ENCODE measurements around the gene MAFF. TPM values are rescaled to one million over a fixed set of nuclear protein-coding genes. Genes with fewer than 3 reads are reported as not detected.

The MAFF gene
- total and polyA plus RNA-seq, 3 experiments from 2014 or later = 4.6 to 7.8 (median 7.4) TPM

GRCh38 chr22:38191055-38191454, 10.7 kb upstream of the MAFF start:
- H3K27ac Mint-ChIP-seq = no peak overlapping the region
- POLR2A ChIA-PET = interaction anchor here (1.1 kb wide), 1 partner anchor 9 kb away, joined by 3 read pairs; no protein-coding TSS in a partner anchor
- no peaks in the 10 kb centered on the region for H3K9me3 ChIP-seq (ENCODE audit: low read length)
- peaks cover 4 to 6% of the 10 kb centered on the region in 2 donors for H3K27me3 Mint-ChIP-seq
- CTCF ChIA-PET = interaction anchor here (1.7 kb wide), 1 partner anchor 77 kb away, joined by 4 read pairs; no protein-coding TSS in a partner anchor
- no peaks in the 10 kb centered on the region for H3K36me3 ChIP-seq (ENCODE audit: insufficient read depth, low read length)
- no peak for DNase-seq
- H3K27me3 ChIP-seq (ENCODE audit: insufficient read depth, low read length, poor library complexity, severe bottlenecking) = no peaks in the 10 kb centered on the region
- peaks cover 2 to 5% (median 5%) of the 10 kb centered on the region in 3 donors for H3K4me1 Mint-ChIP-seq
- no peaks in the 10 kb centered on the region for H3K4me1 ChIP-seq (ENCODE audit: insufficient read depth, low read length)
- peak overlapping the region in 1 of 7 donors; percentile 26 for H3K4me3 Mint-ChIP-seq
- H3K36me3 Mint-ChIP-seq = no peaks in the 10 kb centered on the region
- no peak overlapping the region for H3K4me3 ChIP-seq (ENCODE audit: low read length)
- no peak overlapping the region for H3K27ac ChIP-seq (ENCODE audit: low read depth, low read length)
- no peaks in the 10 kb centered on the region for H3K9me3 Mint-ChIP-seq

DNA sequence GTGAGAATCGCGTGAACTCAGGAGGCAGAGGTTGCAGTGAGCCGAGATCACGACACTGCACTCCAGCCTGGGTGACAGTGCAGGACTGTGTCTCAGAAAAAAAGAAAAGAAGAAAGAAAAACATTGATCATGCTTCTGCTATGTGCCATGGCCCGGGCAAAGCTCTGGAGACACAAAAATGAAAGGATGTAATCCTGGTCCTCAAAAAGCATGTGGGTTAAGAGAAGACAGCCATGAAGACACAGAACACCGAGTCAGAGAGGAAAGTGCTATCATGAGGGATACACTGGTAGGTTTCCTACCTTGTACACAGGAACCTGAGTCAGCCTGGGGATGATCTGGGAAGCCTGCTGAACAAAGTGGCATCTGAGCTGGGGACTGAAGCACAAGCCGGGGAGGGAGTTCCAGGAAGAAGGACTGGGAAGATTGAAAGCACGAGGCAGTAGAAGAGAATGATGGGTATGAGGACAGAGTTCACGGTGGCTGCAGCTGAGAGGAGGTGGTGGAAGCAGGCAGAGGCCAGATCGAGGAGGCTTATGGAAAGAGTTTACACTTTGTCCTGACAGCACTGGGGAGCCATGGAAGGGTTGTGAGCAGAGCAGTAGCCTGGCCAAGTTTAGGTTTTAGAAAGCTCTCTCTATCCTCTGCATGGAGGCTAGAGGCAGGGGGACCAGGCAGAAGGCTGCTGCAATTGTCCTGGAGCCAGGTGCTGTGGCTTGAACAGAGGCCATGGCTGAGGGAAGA, 9.9 kb upstream of the MAFF start:
- Mint-ChIP-seq H3K4me3 (no peak overlapping the region), H3K4me1 (peaks cover 2 to 5% (median 5%) of the 10 kb centered on the region in 3 donors), H3K36me3 (no peaks in the 10 kb centered on the region), H3K27me3 (peaks cover 4 to 6% of the 10 kb centered on the region in 2 donors), H3K9me3 (no peaks in the 10 kb centered on the region), H3K27ac (peak overlapping the region in 3 of 8 donors; percentile 38 to 69 (median 64))
- ChIA-PET POLR2A (interaction anchor here (1.1 kb wide), 1 partner anchor 10 kb away, joined by 3 read pairs; no protein-coding TSS in a partner anchor), CTCF (interaction anchor here (1.7 kb wide), 1 partner anchor 78 kb away, joined by 4 read pairs; no protein-coding TSS in a partner anchor)
- Histone ChIP-seq H3K4me3 (ENCODE audit: low read length) (no peak overlapping the region), H3K36me3 (ENCODE audit: insufficient read depth, low read length) (no peaks in the 10 kb centered on the region), H3K9me3 (ENCODE audit: low read length) (no peaks in the 10 kb centered on the region), H3K27ac (ENCODE audit: low read depth, low read length) (no peak overlapping the region), H3K4me1 (ENCODE audit: insufficient read depth, low read length) (no peaks in the 10 kb centered on the region), H3K27me3 (ENCODE audit: insufficient read depth, low read length, poor library complexity, severe bottlenecking) (no peaks in the 10 kb centered on the region)
- no peak for DNase-seq

DNA sequence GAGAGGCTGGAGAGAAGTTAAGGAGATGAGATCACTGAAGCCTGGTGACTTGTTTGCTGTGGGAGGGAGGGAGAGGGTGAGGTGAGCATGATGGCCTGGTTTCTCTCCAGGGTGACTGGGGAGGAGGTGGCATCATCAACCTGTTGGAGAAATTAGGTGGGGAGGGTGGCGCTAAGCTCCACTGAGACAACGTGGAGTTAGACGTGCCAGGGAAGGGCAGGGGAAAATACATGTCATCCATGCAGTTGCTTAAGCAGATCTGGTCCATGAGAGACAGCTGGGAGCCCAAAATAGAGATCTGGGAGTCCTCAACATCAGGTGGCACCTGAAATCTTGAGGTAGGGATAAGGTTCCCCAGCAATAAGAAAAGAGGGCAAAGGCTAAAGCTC, 9.3 kb upstream of the MAFF start:
- Histone ChIP-seq H3K4me3 (ENCODE audit: low read length) (no peak overlapping the region), H3K27me3 (ENCODE audit: insufficient read depth, low read length, poor library complexity, severe bottlenecking) (no peaks in the 10 kb centered on the region), H3K9me3 (ENCODE audit: low read length) (no peaks in the 10 kb centered on the region), H3K27ac (ENCODE audit: low read depth, low read length) (no peak overlapping the region), H3K36me3 (ENCODE audit: insufficient read depth, low read length) (no peaks in the 10 kb centered on the region), H3K4me1 (ENCODE audit: insufficient read depth, low read length) (no peaks in the 10 kb centered on the region)
- H3K4me1 Mint-ChIP-seq = peaks cover 2 to 5% (median 5%) of the 10 kb centered on the region in 3 donors
- no peaks in the 10 kb centered on the region for H3K36me3 Mint-ChIP-seq
- H3K4me3 Mint-ChIP-seq = no peak overlapping the region
- peaks cover 2 to 6% of the 10 kb centered on the region in 2 donors for H3K27me3 Mint-ChIP-seq
- CTCF ChIA-PET = interaction anchor here (1.7 kb wide), 1 partner anchor 78 kb away, joined by 4 read pairs; no protein-coding TSS in a partner anchor
- no peaks in the 10 kb centered on the region for H3K9me3 Mint-ChIP-seq
- POLR2A ChIA-PET = no interaction called here
- no peak for DNase-seq
- H3K27ac Mint-ChIP-seq = peak overlapping the region in 1 of 8 donors; percentile 74

DNA sequence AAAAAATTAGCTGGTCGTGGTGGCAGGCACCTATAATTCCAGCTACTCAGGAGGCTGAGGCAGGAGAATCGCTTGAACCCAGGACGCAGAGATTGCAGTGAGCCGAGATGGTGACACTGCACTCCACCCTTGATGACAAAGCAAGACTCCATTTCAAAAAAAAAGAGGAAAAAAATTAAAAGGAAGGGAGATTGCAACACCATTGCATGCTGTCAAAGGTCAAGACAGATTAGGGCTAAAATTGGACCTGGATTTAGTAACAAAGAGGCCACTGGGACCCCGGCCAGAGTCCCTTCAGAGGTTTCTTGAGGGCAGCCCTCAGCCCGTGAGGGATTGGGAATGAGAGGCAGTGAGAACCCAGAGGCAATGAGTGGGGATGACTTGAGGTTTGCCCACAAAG, 8.2 kb upstream of the MAFF start:
- DNase-seq = no peak
- Mint-ChIP-seq H3K4me1 (peaks cover 2 to 5% (median 5%) of the 10 kb centered on the region in 3 donors), H3K27me3 (peaks cover 2 to 6% of the 10 kb centered on the region in 2 donors), H3K4me3 (no peak overlapping the region), H3K27ac (peak overlapping the region in 1 of 8 donors; percentile 22), H3K9me3 (no peaks in the 10 kb centered on the region), H3K36me3 (no peaks in the 10 kb centered on the region)
- no peaks in the 10 kb centered on the region for H3K27me3 ChIP-seq (ENCODE audit: insufficient read depth, low read length, poor library complexity, severe bottlenecking)
- H3K4me3 ChIP-seq (ENCODE audit: low read length) = no peak overlapping the region
- H3K27ac ChIP-seq (ENCODE audit: low read depth, low read length) = no peak overlapping the region
- no peaks in the 10 kb centered on the region for H3K4me1 ChIP-seq (ENCODE audit: insufficient read depth, low read length)
- H3K9me3 ChIP-seq (ENCODE audit: low read length) = no peaks in the 10 kb centered on the region
- ChIA-PET POLR2A (no interaction called here), CTCF (no interaction called here)
- no peaks in the 10 kb centered on the region for H3K36me3 ChIP-seq (ENCODE audit: insufficient read depth, low read length)

DNA sequence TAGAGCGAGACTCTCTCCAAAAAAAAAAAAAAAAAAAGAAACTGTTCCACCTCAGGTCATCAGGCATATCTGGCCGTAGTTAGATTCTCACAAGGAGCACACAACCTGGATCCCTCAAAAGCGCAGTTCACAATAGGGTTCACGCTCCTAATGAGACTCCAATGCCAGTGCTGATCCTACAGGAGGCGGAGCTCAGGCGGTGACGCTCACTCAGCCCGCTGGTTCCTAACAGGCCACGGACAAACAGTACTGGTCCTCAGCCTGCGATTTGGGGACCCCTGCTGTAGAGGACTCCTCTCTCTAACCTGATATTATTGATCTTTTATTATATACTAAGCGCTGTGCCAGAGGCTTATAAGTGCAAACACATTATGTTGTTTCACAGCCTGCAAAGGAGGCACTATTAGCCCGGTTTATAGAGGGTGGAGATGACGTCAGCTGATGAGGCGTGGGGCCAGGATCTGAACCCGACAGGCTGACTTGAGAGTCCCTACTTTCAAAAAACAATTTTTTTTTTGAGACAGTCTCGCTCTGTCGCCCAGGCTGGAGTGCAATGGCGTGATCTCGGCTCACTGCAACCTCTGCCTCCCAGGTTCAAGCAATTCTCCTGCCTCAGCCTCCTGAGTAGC, 4.9 kb upstream of the MAFF start:
- no peaks in the 10 kb centered on the region for H3K27me3 ChIP-seq (ENCODE audit: insufficient read depth, low read length, poor library complexity, severe bottlenecking)
- peaks cover 14 to 21% (median 19%) of the 10 kb centered on the region in 3 donors for H3K4me1 Mint-ChIP-seq
- H3K4me3 ChIP-seq (ENCODE audit: low read length) = no peak overlapping the region
- peaks cover 0 to 3% (median 0%) of the 10 kb centered on the region in 3 donors for H3K36me3 Mint-ChIP-seq
- H3K27ac ChIP-seq (ENCODE audit: low read depth, low read length) = no peak overlapping the region
- H3K9me3 ChIP-seq (ENCODE audit: low read length) = no peaks in the 10 kb centered on the region
- H3K4me1 ChIP-seq (ENCODE audit: insufficient read depth, low read length) = peaks cover 11% of the 10 kb centered on the region
- no peaks in the 10 kb centered on the region for H3K9me3 Mint-ChIP-seq
- CTCF ChIA-PET = no interaction called here
- H3K27ac Mint-ChIP-seq = no peak overlapping the region
- H3K27me3 Mint-ChIP-seq = peaks cover 2 to 4% of the 10 kb centered on the region in 2 donors
- no peak overlapping the region for H3K4me3 Mint-ChIP-seq
- H3K36me3 ChIP-seq (ENCODE audit: insufficient read depth, low read length) = no peaks in the 10 kb centered on the region
- no peak for DNase-seq
- POLR2A ChIA-PET = interaction anchor here (0.5 kb wide), 1 partner anchor 317 kb away, joined by 4 read pairs; no protein-coding TSS in a partner anchor

DNA sequence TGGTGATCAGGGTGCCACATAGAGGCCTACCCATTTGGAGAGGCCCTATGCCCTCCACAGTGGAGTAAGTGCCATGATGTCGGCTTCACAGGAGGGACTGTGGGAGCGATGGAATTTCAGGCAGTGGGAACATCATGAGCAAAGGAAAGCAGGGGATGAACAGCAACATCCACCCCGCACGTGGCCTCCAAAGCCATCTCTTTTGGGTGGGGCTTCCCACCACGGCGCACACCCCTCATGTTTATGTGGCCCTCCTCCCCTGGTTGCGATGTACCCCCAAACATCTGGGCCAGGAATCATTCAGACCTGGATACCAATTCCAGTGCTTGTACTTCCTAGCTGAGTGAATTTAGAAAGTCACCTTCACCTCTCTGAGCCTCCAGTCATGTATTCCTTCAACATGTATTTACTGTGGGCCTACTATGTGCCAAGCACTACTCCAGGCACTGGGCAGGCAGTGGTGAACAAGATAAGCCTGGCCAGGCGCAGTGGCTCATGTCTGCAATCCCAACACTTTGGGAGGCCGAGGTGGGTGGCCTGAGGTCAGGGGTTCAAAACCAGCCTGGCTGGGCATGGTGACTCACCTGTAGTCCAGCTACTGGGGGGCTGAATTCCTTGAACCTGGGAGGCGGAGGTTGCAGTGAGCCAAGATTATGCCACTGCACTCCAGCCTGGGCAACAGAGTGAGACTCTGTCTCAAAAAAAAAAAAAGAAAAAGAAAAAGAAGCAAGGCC, 1.8 kb upstream of the MAFF start:
- no peaks in the 10 kb centered on the region for H3K9me3 Mint-ChIP-seq
- Histone ChIP-seq H3K27me3 (ENCODE audit: insufficient read depth, low read length, poor library complexity, severe bottlenecking) (no peaks in the 10 kb centered on the region), H3K9me3 (ENCODE audit: low read length) (no peaks in the 10 kb centered on the region), H3K27ac (ENCODE audit: low read depth, low read length) (no peak overlapping the region), H3K4me3 (ENCODE audit: low read length) (no peak overlapping the region), H3K36me3 (ENCODE audit: insufficient read depth, low read length) (no peaks in the 10 kb centered on the region), H3K4me1 (ENCODE audit: insufficient read depth, low read length) (peaks cover 29% of the 10 kb centered on the region)
- ChIA-PET CTCF (no interaction called here), POLR2A (interaction anchor here (0.7 to 1.1 kb wide), 2 partner anchors 63 to 1121 kb away, joined by 4 to 6 read pairs; no protein-coding TSS in a partner anchor)
- DNase-seq = no peak
- H3K36me3 Mint-ChIP-seq = peaks cover 0 to 4% (median 0%) of the 10 kb centered on the region in 3 donors
- no peaks in the 10 kb centered on the region for H3K27me3 Mint-ChIP-seq
- peaks cover 32 to 36% (median 33%) of the 10 kb centered on the region in 3 donors for H3K4me1 Mint-ChIP-seq
- H3K4me3 Mint-ChIP-seq = peak overlapping the region in 2 of 7 donors; percentile 22 to 88
- peak overlapping the region in 6 of 8 donors; percentile 68 to 100 (median 99) for H3K27ac Mint-ChIP-seq

GRCh38 chr22:38201371-38201710, 453 bp upstream of the MAFF start:
- Histone ChIP-seq H3K9me3 (ENCODE audit: low read length) (no peaks in the 10 kb centered on the region), H3K36me3 (ENCODE audit: insufficient read depth, low read length) (no peaks in the 10 kb centered on the region), H3K27me3 (ENCODE audit: insufficient read depth, low read length, poor library complexity, severe bottlenecking) (no peaks in the 10 kb centered on the region), H3K4me1 (ENCODE audit: insufficient read depth, low read length) (peaks cover 29% of the 10 kb centered on the region), H3K27ac (ENCODE audit: low read depth, low read length) (peak overlapping the region; percentile 92), H3K4me3 (ENCODE audit: low read length) (peak overlapping the region; percentile 61)
- Mint-ChIP-seq H3K4me1 (peaks cover 33 to 37% (median 34%) of the 10 kb centered on the region in 3 donors), H3K27me3 (no peaks in the 10 kb centered on the region), H3K9me3 (no peaks in the 10 kb centered on the region), H3K36me3 (peaks cover 0 to 4% (median 0%) of the 10 kb centered on the region in 3 donors), H3K27ac (peak overlapping the region; percentile 94 to 100 (median 99)), H3K4me3 (peak overlapping the region; percentile 78 to 94 (median 86))
- POLR2A ChIA-PET = interaction anchor here (0.5 to 3.6 kb wide), 9 partner anchors 10 to 1119 kb away, joined by 3 to 29 read pairs (median 4); partner anchors contain the start of gene PLA2G6
- CTCF ChIA-PET = interaction anchor here (2.3 to 2.6 kb wide), 2 partner anchors 13 to 20 kb away, joined by 9 to 10 read pairs; partner anchors contain the start of gene PLA2G6
- DNase-seq = no peak

Measured in CD8-positive, alpha-beta memory T cell (primary cell).